ENCODE results near the gene ZNF433.

DNA sequence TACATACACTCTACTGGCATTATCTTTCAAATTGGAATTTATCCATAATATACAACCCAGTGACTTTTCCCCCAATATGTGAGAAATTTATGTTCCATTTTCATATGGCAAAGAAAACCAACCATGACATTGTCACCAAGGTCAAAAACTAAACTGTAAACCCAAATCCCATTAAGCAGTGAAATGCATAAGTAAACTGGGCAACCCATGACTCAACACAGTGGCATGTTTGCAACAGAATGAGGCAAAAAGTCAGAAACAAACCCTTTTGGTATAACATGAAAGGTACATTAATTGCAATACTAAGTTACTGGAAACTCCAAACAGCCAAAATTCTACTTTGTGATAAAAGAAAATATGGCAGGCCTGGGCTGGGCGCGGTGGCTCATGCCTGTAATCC is 12.4 kb upstream of the ZNF433 start:
- TF ChIP-seq, protein P1, sequence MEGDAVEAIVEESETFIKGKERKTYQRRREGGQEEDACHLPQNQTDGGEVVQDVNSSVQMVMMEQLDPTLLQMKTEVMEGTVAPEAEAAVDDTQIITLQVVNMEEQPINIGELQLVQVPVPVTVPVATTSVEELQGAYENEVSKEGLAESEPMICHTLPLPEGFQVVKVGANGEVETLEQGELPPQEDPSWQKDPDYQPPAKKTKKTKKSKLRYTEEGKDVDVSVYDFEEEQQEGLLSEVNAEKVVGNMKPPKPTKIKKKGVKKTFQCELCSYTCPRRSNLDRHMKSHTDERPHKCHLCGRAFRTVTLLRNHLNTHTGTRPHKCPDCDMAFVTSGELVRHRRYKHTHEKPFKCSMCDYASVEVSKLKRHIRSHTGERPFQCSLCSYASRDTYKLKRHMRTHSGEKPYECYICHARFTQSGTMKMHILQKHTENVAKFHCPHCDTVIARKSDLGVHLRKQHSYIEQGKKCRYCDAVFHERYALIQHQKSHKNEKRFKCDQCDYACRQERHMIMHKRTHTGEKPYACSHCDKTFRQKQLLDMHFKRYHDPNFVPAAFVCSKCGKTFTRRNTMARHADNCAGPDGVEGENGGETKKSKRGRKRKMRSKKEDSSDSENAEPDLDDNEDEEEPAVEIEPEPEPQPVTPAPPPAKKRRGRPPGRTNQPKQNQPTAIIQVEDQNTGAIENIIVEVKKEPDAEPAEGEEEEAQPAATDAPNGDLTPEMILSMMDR (IDR thresholded peaks at IDR 0.05), result no peak
- no peak for TF ChIP-seq POLR2A (IDR thresholded peaks at IDR 0.05)

All from adrenal gland (tissue), 5 donors.